ENCODE measurements around the gene SLC44A1.

Gene SLC44A1

DNA sequence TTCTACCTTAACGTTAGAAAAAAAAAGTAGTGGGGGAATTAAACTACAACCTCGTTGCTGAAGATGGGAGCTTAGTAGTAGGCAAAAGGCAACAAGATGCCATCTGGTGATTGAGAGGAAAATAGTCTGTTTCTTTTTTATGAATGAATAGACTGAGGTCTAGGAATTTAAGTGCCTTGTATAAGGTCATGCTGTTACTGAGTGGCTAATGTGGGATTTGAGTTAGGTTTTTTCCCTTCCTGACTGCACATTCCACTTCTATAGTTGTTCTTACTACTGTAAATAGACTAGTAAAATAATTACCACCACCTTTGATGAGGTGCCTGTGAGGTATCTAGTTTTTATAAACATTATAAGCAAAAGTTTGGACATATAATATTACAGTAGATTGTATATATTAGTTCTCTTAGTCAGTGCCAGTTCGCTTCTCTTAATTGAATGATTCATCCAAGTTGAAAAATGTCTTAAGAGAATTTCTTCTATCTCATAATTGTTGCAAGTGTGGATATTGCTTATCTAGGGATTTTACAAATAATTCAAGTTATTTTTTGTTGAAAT is 222.5 kb downstream of the SLC44A1 start:
- no peak overlapping the region for H3K4me3 ChIP-seq (replicated peaks in 1 of 2; ENCODE audit: low read depth in 2 of 2, low read length in 2 of 2)
- TF ChIP-seq, protein P1, sequence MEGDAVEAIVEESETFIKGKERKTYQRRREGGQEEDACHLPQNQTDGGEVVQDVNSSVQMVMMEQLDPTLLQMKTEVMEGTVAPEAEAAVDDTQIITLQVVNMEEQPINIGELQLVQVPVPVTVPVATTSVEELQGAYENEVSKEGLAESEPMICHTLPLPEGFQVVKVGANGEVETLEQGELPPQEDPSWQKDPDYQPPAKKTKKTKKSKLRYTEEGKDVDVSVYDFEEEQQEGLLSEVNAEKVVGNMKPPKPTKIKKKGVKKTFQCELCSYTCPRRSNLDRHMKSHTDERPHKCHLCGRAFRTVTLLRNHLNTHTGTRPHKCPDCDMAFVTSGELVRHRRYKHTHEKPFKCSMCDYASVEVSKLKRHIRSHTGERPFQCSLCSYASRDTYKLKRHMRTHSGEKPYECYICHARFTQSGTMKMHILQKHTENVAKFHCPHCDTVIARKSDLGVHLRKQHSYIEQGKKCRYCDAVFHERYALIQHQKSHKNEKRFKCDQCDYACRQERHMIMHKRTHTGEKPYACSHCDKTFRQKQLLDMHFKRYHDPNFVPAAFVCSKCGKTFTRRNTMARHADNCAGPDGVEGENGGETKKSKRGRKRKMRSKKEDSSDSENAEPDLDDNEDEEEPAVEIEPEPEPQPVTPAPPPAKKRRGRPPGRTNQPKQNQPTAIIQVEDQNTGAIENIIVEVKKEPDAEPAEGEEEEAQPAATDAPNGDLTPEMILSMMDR (IDR thresholded peaks at IDR 0.05; ENCODE audit: low read depth, low read length): no peak
- DNase-seq (ENCODE audit: low read depth in 2 of 2): no peak

DNA sequence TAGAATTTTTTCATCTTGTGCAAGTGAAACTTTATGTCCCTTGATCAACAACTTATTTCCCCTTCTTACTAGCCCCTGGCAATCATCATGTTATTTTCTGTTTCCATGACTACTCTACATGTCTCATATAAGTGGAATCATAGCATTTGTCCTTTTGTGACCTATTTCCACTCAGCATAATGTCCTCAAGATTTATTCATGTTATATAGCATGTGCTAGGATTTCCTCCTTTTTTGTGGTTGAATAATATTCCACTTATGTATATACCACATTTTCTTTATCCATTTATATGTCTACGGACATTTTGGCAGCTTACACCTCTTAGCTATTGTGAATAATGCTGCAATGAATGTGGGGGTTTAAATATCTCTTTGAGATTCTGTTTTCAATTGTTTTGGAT is 224.4 kb downstream of the SLC44A1 start:
- no peak for DNase-seq (ENCODE audit: low read depth in 2 of 2)
- TF ChIP-seq, protein P1 (IDR thresholded peaks at IDR 0.05; ENCODE audit: low read depth, low read length): no peak
- H3K4me3 ChIP-seq (replicated peaks in 1 of 2; ENCODE audit: low read depth in 2 of 2, low read length in 2 of 2): no peak overlapping the region

DNA sequence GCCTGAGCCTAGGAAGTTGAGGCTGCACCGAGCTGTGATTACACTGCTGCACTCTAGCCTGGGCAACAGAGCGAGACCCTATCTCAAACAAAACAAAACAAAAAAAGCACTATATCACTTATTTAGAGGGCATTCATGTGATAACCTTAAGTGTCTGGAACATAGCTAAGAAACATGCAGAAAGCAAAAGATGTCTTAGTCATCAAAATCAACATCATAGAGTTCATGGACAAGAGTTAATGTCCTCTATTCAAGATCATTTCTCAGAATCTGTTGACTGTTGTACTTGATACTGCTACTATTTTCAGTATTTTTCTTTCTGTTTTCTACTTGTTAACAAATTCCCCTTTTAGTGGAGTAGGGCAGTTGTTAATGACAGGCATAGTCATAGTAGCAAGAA is 228.8 kb downstream of the SLC44A1 start:
- DNase-seq (ENCODE audit: low read depth in 2 of 2): no peak
- H3K4me3 ChIP-seq (replicated peaks in 1 of 2; ENCODE audit: low read depth in 2 of 2, low read length in 2 of 2): no peak overlapping the region
- TF ChIP-seq, protein P1 (IDR thresholded peaks at IDR 0.05; ENCODE audit: low read depth, low read length): no peak

DNA sequence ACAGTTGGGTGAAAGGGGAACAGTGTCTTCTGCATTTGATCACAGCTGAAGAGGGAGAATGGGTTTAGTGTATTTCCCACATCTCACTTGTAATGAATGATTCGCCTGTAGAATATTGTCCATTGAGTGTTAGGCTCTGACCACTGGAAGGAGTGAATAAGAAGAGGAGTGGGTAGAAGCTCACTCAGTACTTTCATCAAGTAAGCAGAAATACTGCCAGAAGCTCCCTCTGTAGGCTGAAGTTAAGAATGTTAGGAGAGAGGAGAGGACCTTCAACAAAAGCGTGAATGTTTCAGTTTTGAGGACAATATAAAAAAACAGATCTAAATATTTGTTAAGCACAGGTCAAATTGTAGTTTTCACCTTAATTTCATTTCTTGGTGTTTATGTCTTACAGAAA is 230.9 kb downstream of the SLC44A1 start:
- DNase-seq (ENCODE audit: low read depth in 2 of 2): peak; percentile 52 to 55
- H3K4me3 ChIP-seq (replicated peaks in 1 of 2; ENCODE audit: low read depth in 2 of 2, low read length in 2 of 2): no peak overlapping the region
- TF ChIP-seq, protein P1 (IDR thresholded peaks at IDR 0.05; ENCODE audit: low read depth, low read length): peak; percentile 44

DNA sequence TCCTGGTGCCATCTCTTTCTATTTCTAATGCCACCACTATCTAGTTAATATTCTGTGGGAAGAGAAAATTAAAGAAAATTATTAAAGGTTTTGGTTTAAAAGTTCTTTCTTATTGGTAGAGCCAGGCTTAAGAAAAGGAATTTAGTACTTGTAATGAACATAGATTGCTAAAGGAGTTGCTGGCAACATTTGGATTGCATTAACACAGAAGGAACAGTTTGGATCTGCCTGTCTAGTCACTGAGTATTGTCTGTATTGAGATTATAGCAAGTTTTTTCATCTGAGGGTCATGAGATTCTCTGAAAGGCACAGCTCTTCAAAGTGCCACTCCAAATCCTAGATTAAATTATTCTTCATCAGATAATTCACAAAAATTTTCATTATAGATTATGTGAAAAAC is 235.4 kb downstream of the SLC44A1 start:
- DNase-seq (ENCODE audit: low read depth in 2 of 2): no peak
- TF ChIP-seq, protein P1 (IDR thresholded peaks at IDR 0.05; ENCODE audit: low read depth, low read length): no peak
- H3K4me3 ChIP-seq (replicated peaks in 1 of 2; ENCODE audit: low read depth in 2 of 2, low read length in 2 of 2): no peak overlapping the region

DNA sequence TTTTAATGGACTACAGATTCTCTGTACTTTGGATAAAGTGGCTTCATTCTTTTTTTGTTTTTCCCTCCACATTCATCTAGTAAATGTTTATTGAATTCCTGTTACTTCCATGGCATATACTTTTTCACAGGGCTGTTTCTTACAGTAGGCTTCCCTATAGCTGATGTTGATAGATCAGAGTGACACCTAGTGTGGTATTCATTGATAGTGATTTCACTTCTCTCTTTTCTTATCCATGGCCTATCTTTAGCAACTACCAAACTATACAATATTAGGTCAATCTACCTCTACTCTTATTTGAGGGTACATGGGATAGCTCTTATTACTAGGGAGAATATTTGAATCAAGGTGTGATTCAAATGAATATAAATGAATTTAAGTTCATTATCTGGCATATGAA is 239.2 kb downstream of the SLC44A1 start:
- TF ChIP-seq, protein P1 (IDR thresholded peaks at IDR 0.05; ENCODE audit: low read depth, low read length): no peak
- no peak for DNase-seq (ENCODE audit: low read depth in 2 of 2)
- no peak overlapping the region for H3K4me3 ChIP-seq (replicated peaks in 1 of 2; ENCODE audit: low read depth in 2 of 2, low read length in 2 of 2)

DNA sequence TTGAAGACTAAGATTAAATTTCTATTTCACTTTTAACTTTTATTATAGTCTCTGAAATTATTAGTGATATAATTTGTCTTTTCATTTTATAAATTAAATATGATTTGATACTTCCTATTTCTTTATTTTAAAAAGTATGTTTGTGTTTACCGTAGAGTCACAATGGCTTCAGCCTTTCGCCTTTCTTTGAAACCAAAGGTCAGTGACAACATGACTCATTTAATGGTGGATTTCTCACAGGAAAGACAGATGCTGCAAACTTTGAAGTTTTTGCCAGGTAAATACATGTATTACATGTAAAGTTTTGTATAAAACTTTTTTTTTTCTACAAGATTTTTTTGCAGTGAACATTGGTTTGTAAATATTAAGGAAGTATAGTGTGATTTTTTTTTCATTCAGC is 239.8 kb downstream of the SLC44A1 start:
- H3K4me3 ChIP-seq (replicated peaks in 1 of 2; ENCODE audit: low read depth in 2 of 2, low read length in 2 of 2): no peak overlapping the region
- no peak for DNase-seq (ENCODE audit: low read depth in 2 of 2)
- TF ChIP-seq, protein P1 (IDR thresholded peaks at IDR 0.05; ENCODE audit: low read depth, low read length): no peak
